DMS153 (cell line): Measurements from ENCODE around the gene GAREM2.

Source experiments
- DNase-seq: peaks from one replicate; lab custom pipeline; 2025; lab: John Stamatoyannopoulos, UW

The GAREM2 gene

DNA sequence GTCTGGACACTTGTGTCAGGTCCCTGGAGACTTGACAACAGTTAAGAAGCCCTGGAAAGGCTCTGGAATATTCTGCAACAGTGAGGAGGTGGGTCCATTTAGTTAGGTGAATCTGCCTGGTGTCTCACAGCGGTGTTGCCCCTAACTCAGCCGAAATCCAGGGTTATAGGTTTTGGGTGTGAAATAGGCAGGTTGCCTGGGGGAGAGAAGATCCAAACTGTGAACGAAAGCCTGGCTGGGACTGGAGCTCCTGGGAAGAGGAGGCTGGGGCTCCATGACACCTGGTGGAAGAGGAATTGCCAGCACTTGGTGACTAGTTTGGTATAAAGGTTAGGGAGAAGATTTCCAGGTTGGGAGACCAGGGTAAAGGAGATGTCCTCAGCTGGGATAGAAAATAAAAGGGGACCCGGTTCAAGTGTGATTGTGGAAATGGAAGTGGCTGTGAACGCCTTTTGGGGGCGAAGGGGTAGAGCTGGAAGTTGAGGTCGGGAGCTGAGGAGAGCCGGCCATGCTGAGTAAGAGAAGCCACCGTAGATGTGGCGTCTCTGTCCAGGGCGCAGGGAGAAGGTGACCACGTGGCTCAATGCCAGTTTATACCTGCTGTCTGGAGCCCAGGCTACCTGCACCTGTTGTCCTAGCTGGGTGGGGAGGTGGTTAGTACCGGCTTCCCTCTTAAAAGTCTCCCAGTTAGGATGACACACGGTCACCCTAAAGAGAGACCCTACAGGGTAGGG, 3.0 kb upstream of the GAREM2 start:
- no peak for DNase-seq

DNA sequence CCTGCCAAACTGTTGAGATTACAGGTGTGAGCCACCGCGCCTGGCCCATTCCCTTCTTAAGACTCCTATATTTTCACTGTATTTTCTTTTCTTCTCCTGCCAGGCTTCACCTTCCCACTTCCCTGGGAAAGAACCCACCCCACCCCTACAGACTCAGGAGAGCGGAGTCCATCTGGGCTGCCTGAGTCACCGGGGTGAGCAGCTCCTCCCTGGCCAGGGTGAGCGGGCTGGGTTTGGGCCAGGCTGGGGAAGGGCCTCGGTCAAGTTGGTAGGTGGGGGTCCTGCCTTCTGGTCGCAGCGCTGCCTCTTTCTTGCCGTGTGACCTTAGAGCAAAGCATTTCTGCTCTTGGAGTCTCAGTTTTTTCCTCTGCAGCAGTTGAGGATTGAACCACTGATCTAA, 2.1 kb upstream of the GAREM2 start:
- no peak for DNase-seq

- no peak for DNase-seq
Observed at GRCh38 chr2:26172189-26172870, 558 bp upstream of the GAREM2 start.

- DNase-seq = no peak
Observed at GRCh38 chr2:26173776-26174482, 1.0 kb downstream of the GAREM2 start.

GRCh38 chr2:26174691-26175465, 2.0 kb downstream of the GAREM2 start:
- no peak for DNase-seq

DNA sequence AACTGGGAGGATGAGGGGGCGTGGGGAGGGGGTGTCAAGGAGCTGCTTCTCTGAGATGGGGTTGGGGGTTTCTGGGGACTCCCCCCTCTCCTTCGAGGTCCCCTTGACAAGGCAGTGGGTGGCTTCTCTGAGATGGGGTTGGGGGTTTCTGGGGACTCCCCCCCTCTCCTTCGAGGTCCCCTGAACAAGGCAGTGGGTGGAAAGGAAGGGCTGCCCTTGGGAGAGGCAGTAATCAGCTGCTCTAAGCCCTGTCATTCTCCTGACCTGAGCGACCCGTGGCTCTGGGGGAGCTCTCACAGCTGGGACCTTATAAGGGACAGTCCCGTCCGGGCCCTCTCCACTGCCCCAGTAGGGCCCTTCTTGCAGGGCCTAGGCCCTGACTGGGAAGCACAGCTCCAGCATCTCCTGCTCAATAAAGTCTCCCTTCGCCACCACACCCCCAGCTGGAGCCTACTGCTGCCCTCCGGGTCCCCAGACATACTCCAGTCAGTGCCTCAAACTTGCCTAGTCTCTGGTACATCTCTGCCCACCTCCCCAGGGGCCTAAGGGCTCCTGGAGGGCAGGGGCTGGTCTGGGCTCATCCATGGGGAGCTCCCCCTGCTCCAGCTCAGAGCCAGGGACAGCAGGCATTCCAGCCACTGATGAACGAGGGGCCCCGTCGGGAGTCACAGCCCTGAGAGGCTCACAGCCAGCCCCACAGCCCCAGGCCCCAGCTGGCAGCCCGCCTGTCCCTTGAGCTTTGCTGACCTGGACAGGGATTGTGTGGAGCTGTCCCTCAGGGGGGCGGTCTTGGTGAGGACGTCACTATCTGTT, 2.8 kb downstream of the GAREM2 start:
- DNase-seq = no peak

- no peak for DNase-seq
Observed at GRCh38 chr2:26176279-26176615, 3.4 kb downstream of the GAREM2 start.

- no peak for DNase-seq
Observed at GRCh38 chr2:26177122-26177521, 4.2 kb downstream of the GAREM2 start.

GRCh38 chr2:26178246-26178645, 5.4 kb downstream of the GAREM2 start:
- no peak for DNase-seq

DNA sequence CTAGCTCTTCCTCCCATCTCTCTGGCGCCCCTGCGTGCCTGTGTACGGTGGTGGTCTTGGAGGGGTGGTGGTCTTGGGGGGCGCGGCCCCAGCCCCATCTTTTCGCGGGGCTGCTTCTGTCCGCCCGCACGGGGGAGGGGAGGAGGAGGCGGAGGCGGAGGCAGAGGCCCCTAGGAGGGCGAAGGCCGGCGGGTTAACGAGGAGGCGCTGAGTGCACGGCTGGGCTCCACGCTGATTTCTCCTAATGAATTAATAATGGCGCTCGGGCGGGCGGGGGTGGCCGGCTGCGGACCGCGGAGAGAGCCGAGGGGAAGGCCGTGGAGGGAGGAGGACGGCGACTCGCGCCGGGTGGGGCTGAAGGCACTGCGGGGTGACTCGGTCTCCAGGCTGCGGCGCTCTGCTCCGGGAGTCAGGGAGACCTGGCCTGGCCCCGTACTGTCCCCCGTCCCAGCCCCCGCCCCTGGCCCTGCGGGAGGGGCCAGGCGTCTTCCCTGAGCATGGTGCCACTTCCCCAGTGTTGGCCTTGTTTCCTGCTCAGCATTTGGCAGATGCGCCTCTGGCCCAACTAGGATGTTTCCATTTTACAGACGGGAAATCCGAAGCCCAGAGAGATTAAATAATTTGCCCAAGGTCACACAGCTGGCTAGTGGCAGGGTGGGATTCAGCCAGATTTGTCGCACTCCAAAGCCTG, 6.0 kb downstream of the GAREM2 start:
- peak; percentile 36 for DNase-seq

DNA sequence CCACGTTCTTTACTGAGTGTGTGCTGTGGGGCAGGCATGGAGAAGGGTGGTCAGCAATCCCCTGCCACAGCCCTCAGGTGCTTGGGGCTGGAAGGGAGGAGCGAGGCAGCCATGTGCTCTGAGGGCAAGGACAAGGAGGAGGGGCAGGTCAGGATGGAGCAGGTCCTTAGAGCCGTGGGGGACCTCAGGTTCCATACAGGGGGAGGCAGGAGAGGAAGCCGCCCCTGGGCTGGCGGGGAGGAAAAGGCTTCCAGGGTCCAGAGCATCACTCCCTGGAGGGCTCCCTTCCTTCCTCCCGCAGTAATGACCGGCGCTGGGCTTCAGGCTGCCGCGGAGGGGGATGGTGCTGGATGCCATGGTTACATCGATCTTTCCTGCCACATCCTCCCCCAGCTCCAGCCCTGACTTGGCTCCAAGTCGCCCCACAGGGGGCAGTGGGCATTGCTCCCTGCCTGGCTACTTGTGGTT, 6.6 kb downstream of the GAREM2 start:
- DNase-seq = no peak

DNA sequence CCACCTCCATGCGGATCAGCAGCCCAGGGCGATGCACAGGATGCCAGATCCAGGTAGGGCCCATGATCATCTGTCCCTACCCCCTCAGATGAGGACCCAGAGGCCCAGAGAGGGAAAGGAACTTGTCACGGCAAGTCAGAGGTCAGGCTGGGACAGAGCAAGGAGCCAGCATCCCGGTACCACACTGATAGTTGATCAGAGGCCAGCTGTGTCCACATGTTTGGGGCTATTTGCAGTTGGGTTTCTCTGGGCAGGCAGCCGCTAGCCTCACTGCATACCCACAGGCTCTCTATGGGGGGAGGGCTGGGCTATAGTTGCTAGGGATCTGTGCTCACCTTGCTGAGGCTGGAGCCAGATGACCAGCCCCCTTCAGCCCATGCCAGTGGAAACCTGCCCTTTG, 9.6 kb downstream of the GAREM2 start:
- no peak for DNase-seq

DNA sequence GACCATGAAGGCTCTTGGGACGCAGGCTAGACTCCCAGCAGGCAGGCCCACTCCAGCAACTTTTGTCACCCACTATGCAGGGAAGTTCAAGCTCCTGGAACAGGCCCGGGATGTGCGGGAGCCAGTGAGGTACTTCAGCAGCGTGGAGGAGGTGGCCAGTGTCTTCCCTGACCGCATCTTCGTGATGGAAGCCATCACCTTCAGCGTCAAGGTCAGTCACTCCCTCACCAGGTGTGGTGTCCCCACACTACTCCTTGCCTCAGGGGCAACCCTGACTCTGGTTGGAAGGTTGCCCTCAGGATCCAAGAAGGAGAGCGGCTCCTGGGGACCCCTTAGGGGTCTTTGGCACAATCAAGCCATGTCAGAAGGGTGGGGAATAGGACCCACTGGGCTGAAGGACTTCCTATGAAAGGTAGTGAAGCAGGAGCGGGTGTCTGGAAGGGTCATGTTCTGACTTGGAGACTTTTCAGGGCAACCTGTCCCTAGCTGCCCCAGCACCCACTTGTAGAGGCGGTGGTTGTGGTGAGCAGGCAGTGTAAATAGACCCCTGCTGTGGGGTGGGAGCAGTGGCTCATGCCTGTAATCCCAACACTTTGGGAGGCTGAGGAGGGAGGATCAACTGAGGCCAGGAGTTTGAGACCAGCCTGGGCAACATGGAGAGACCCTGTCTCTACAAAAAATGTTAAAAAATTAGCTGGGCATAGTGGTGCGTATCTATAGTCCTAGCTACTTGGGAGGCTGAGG, 10.2 kb downstream of the GAREM2 start:
- no peak for DNase-seq

GRCh38 chr2:26184121-26184520, 11.2 kb downstream of the GAREM2 start:
- DNase-seq = no peak

GRCh38 chr2:26184555-26185303, 11.8 kb downstream of the GAREM2 start:
- peak; percentile 35 for DNase-seq

DNA sequence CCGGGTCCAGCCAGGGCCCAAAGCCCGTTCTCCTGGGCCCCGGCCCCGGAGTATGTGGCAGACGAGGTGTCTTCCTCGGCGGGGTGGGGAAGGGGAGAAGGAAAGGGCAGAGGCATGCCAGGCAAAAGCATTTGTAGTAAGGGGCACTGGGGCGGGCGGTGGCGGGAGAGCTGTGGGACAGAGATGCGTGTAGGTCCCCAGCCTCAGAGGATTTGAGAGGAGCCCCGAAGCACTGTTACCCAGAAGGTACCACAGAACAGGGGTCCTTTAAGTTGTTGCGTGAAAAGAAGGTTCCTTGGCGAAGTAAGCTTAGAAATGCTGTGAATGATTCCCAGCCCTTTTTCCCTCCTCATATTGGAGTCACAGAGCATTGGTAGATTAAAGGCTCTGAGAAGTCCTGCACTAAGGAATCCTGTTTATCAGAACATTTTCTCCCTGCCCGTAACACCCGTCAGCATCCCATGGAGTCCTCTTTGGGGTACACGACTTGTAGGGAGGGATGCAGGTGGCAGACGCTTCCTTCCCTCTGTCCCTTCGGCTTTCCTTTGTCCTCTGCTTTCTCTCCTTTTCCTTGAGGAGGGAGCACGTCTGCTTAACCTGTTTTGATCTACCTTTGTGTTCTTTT, 12.5 kb downstream of the GAREM2 start:
- no peak for DNase-seq

- no peak for DNase-seq
Observed at GRCh38 chr2:26185954-26186770, 13.3 kb downstream of the GAREM2 start.

- DNase-seq = no peak
Observed at GRCh38 chr2:26187114-26187513, 14.2 kb downstream of the GAREM2 start.
